ENCODE data around the gene ENTPD2.

Gene ENTPD2

DNA sequence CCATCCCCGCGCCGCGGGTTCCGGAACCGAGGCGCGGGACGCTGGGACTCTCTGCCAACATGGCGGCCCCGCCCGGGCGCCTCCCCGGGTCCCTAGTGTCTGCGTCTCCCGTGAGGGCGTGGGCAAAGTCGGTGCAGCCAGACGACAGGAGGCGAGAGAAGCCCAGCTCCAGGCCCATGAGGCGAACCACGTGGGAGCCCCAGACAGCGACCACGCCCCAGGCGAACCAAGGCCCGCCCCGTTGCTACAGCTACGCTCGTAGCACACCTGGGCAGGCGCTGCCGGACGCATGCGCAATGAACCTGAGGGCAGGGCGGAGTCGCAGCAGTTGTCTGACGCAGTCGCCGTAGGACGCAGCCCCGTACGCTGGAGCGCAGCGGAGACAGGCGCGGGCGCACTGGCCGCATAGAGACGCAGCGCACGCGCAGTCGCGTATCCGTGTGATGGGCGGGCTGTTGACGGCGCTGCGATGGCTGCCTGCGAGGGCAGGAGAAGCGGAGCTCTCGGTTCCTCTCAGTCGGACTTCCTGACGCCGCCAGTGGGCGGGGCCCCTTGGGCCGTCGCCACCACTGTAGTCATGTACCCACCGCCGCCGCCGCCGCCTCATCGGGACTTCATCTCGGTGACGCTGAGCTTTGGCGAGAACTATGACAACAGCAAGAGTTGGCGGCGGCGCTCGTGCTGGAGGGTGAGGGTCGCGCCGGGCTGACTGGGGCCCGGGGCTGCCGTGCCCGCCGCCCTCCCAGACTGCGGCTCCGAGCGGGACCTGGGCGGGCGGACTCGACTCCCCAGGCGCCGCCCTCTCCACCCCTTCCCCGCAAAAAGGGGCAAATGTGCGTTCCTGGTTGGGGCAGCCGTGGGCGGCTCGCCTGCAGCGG lies 32.9 kb upstream of the ENTPD2 start, which contains the start of gene MAN1B1 (continued):
- TF ChIP-seq, protein P1, sequence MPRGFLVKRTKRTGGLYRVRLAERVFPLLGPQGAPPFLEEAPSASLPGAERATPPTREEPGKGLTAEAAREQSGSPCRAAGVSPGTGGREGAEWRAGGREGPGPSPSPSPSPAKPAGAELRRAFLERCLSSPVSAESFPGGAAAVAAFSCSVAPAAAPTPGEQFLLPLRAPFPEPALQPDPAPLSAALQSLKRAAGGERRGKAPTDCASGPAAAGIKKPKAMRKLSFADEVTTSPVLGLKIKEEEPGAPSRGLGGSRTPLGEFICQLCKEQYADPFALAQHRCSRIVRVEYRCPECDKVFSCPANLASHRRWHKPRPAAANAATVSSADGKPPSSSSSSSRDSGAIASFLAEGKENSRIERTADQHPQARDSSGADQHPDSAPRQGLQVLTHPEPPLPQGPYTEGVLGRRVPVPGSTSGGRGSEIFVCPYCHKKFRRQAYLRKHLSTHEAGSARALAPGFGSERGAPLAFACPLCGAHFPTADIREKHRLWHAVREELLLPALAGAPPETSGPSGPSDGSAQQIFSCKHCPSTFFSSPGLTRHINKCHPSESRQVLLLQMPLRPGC (tag by site-specific recombination; IDR thresholded peaks at IDR 0.05), result 0 out of 2 replicates have a peak, but pooled peaks have one; percentile 21
- TF ChIP-seq KLF1 (tag by site-specific recombination; IDR thresholded peaks at IDR 0.05) (peak; percentile 97), ZNF76 (tag by site-specific recombination; IDR thresholded peaks at IDR 0.05; ENCODE audit: borderline replicate concordance, low read depth) (peak; percentile 34; the same call in 1 of the 2 replicates), ZFP3 (tag by site-specific recombination; IDR thresholded peaks at IDR 0.05; ENCODE audit: low read depth) (no peak), ZNF23 (tag by site-specific recombination; IDR thresholded peaks at IDR 0.05; ENCODE audit: borderline replicate concordance) (no peak), ZNF138 (tag by site-specific recombination; IDR thresholded peaks at IDR 0.05; ENCODE audit: borderline replicate concordance) (no peak), KLF8 (tag by site-specific recombination; IDR thresholded peaks at IDR 0.05) (peak; percentile 87), ZNF121 (tag by site-specific recombination; IDR thresholded peaks at IDR 0.05) (no peak), YY1 (tag by site-specific recombination; IDR thresholded peaks at IDR 0.05) (peak; percentile 79), ZNF623 (tag by site-specific recombination; IDR thresholded peaks at IDR 0.05) (no peak), ZNF10 (tag by site-specific recombination; IDR thresholded peaks at IDR 0.05) (peak; percentile 23; the same call in 1 of the 2 replicates), WT1 (tag by site-specific recombination; IDR thresholded peaks at IDR 0.05) (no peak), ZNF785 (tag by site-specific recombination; IDR thresholded peaks at IDR 0.05) (no peak), ZNF394 (tag by site-specific recombination; IDR thresholded peaks at IDR 0.05; ENCODE audit: borderline replicate concordance) (peak; percentile 84), ZNF501 (tag by site-specific recombination; IDR thresholded peaks at IDR 0.05) (peak; percentile 19; the same call in 1 of the 2 replicates), ZBTB1 (tag by site-specific recombination; IDR thresholded peaks at IDR 0.05) (no peak), SALL2 (tag by site-specific recombination; IDR thresholded peaks at IDR 0.05; ENCODE audit: borderline replicate concordance) (no peak), ZFP37 (tag by site-specific recombination; IDR thresholded peaks at IDR 0.05) (no peak), GLIS2 (tag by site-specific recombination; IDR thresholded peaks at IDR 0.05) (peak; percentile 89), KLF7 (tag by site-specific recombination; IDR thresholded peaks at IDR 0.05; ENCODE audit: borderline replicate concordance) (peak; percentile 71; the same call in 1 of the 2 replicates), YY2 (tag by site-specific recombination; IDR thresholded peaks at IDR 0.05) (peak; percentile 82), ZFHX2 (tag by site-specific recombination; conservative IDR thresholded peaks at IDR 0.05) (peak; percentile 81), ZNF239 (tag by site-specific recombination; IDR thresholded peaks at IDR 0.05) (no peak), ZNF660 (tag by site-specific recombination; IDR thresholded peaks at IDR 0.05) (peak; percentile 62), ZNF223 (tag by site-specific recombination; IDR thresholded peaks at IDR 0.05) (0 out of 2 replicates have a peak, but pooled peaks have one; percentile 40), KLF16 (tag by site-specific recombination; IDR thresholded peaks at IDR 0.05) (peak; percentile 45)
- TF ChIP-seq, protein P2, sequence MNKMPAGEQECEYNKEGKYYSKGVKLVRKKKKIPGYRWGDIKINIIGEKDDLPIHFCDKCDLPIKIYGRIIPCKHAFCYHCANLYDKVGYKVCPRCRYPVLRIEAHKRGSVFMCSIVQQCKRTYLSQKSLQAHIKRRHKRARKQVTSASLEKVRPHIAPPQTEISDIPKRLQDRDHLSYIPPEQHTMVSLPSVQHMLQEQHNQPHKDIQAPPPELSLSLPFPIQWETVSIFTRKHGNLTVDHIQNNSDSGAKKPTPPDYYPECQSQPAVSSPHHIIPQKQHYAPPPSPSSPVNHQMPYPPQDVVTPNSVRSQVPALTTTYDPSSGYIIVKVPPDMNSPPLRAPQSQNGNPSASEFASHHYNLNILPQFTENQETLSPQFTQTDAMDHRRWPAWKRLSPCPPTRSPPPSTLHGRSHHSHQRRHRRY (tag by site-specific recombination; IDR thresholded peaks at IDR 0.05), result no peak
- TF ChIP-seq, protein P3, sequence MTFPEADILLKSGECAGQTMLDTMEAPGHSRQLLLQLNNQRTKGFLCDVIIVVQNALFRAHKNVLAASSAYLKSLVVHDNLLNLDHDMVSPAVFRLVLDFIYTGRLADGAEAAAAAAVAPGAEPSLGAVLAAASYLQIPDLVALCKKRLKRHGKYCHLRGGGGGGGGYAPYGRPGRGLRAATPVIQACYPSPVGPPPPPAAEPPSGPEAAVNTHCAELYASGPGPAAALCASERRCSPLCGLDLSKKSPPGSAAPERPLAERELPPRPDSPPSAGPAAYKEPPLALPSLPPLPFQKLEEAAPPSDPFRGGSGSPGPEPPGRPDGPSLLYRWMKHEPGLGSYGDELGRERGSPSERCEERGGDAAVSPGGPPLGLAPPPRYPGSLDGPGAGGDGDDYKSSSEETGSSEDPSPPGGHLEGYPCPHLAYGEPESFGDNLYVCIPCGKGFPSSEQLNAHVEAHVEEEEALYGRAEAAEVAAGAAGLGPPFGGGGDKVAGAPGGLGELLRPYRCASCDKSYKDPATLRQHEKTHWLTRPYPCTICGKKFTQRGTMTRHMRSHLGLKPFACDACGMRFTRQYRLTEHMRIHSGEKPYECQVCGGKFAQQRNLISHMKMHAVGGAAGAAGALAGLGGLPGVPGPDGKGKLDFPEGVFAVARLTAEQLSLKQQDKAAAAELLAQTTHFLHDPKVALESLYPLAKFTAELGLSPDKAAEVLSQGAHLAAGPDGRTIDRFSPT (tag by site-specific recombination; IDR thresholded peaks at IDR 0.05), result peak; percentile 59; the same call in 1 of the 2 replicates
- TF ChIP-seq, protein P4, sequence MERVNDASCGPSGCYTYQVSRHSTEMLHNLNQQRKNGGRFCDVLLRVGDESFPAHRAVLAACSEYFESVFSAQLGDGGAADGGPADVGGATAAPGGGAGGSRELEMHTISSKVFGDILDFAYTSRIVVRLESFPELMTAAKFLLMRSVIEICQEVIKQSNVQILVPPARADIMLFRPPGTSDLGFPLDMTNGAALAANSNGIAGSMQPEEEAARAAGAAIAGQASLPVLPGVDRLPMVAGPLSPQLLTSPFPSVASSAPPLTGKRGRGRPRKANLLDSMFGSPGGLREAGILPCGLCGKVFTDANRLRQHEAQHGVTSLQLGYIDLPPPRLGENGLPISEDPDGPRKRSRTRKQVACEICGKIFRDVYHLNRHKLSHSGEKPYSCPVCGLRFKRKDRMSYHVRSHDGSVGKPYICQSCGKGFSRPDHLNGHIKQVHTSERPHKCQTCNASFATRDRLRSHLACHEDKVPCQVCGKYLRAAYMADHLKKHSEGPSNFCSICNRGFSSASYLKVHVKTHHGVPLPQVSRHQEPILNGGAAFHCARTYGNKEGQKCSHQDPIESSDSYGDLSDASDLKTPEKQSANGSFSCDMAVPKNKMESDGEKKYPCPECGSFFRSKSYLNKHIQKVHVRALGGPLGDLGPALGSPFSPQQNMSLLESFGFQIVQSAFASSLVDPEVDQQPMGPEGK (tag by site-specific recombination; IDR thresholded peaks at IDR 0.05), result peak; percentile 52
- TF ChIP-seq, protein P5, sequence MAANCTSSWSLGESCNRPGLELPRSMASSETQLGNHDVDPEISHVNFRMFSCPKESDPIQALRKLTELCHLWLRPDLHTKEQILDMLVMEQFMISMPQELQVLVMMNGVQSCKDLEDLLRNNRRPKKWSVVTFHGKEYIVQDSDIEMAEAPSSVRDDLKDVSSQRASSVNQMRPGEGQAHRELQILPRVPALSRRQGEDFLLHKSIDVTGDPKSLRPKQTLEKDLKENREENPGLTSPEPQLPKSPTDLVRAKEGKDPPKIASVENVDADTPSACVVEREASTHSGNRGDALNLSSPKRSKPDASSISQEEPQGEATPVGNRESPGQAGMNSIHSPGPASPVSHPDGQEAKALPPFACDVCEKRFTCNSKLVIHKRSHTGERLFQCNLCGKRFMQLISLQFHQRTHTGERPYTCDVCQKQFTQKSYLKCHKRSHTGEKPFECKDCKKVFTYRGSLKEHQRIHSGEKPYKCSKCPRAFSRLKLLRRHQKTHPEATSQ (tag by site-specific recombination; IDR thresholded peaks at IDR 0.05), result peak; percentile 66; the same call in 1 of the 2 replicates
